ENCODE data around the gene SCFD1.

Gene SCFD1

DNA sequence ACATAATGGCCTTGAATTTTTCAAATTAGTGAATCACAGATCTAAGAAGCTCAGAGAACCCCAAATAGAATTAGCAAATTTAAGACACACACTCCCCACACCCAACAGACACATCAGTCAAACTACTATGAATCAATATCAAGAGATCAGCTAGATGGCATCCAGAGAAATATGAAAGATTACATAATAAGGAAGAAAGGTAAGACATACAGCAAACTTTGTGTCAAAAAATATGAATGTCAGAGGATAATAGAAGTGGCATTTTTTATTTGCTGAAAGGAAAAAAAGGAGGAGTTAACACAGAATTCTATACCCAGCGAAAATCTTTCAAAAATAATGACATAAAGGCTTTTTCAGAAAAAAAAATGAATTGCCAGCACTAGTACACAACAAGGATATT is 141.8 kb downstream of the SCFD1 start:
- no peak for DNase-seq (ENCODE audit: low read depth)
- H3K4me3 ChIP-seq (ENCODE audit: control insufficient read depth, low read depth, low read length): no peak overlapping the region
- TF ChIP-seq, protein P1, sequence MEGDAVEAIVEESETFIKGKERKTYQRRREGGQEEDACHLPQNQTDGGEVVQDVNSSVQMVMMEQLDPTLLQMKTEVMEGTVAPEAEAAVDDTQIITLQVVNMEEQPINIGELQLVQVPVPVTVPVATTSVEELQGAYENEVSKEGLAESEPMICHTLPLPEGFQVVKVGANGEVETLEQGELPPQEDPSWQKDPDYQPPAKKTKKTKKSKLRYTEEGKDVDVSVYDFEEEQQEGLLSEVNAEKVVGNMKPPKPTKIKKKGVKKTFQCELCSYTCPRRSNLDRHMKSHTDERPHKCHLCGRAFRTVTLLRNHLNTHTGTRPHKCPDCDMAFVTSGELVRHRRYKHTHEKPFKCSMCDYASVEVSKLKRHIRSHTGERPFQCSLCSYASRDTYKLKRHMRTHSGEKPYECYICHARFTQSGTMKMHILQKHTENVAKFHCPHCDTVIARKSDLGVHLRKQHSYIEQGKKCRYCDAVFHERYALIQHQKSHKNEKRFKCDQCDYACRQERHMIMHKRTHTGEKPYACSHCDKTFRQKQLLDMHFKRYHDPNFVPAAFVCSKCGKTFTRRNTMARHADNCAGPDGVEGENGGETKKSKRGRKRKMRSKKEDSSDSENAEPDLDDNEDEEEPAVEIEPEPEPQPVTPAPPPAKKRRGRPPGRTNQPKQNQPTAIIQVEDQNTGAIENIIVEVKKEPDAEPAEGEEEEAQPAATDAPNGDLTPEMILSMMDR (IDR thresholded peaks at IDR 0.05; ENCODE audit: control insufficient read depth, insufficient read depth, low read depth, low read length, missing control alignments): no peak

DNA sequence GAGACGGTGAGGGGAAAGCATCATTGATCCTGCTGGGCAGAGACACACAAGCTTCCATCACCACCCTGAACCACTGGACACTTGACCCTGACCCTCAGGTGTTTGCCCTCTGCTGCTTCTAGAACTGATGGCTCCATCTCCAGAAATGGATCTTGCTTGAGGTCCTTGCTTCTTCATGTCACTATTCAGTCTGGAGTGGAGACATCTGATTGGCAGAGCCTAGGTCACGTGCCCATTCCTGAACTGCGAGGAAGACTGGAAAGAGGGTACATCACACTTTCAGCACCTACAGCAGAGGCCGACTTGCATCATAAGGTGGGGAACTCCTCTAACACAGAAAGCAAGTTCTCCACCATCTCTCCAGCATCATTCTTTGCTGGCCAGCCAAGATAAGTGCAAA is 145.5 kb downstream of the SCFD1 start:
- TF ChIP-seq, protein P1 (IDR thresholded peaks at IDR 0.05; ENCODE audit: control insufficient read depth, insufficient read depth, low read depth, low read length, missing control alignments): no peak

DNA sequence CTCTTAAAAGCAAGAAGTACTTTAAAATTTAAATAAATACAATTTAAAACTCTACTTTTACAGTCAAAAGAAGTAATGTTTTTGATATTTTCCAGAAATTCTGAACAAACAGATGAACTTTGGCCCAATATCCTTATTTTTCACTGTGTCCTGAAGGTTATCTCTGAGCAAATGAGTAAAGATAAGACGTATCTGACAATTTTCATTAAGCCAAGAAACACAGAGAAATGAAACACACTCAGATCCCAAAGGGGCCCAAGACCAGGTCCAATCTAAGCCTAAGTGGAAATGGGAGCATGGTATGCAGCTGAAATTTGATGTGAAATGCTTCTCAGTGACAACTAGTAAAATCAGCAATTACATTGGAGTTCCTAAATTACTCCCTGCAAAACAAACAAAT is 146.7 kb downstream of the SCFD1 start:
- TF ChIP-seq, protein P1 (IDR thresholded peaks at IDR 0.05; ENCODE audit: control insufficient read depth, insufficient read depth, low read depth, low read length, missing control alignments): no peak
- no peak overlapping the region for H3K4me3 ChIP-seq (ENCODE audit: control insufficient read depth, low read depth, low read length)

More for the DNA sequence above, 145.5 kb downstream of the SCFD1 start:
- no peak overlapping the region for H3K4me3 ChIP-seq (ENCODE audit: control insufficient read depth, low read depth, low read length)
- no peak for DNase-seq (ENCODE audit: low read depth)

DNA sequence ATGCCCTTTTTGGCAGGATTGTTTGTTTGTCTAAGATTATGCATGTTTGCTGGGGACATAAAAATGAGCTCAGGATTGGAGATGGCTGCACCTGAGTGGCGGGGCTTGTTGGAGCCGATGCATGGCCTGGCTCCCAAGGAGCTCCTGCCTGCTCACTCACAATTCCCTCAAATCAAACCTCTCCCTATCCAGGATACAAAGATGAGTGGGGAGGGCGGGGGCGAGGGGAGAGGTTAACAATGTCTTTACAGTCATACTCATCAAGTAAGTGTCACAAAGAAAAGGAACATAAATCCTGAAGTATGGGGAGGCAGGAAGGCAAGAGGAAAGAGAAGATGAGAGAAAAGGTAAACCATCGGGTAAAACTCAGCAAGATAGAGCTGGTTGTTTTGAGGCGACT is 148.3 kb downstream of the SCFD1 start:
- TF ChIP-seq, protein P1 (IDR thresholded peaks at IDR 0.05; ENCODE audit: control insufficient read depth, insufficient read depth, low read depth, low read length, missing control alignments): no peak
- H3K4me3 ChIP-seq (ENCODE audit: control insufficient read depth, low read depth, low read length): no peak overlapping the region
- no peak for DNase-seq (ENCODE audit: low read depth)

More for the DNA sequence above, 146.7 kb downstream of the SCFD1 start:
- DNase-seq (ENCODE audit: low read depth): no peak

DNA sequence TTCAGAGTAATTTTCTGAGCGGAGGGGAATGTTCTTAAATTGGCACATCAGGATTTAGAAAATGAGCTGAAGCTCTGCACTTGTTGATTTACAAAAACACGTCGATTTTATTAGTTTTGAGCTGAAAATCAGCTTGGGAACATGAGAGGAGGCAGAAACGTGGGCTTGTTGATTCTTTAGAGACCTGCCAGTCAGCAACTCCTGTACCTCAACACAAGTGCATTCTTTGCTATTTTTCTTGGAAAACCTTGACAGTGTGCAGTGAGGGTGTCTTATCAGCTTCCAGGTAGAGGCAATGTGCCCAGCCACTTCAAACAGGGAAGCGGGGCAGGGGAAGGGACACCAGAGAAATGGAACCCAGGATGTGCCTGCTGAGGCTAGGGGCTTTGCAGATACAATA is 149.5 kb downstream of the SCFD1 start:
- TF ChIP-seq, protein P1 (IDR thresholded peaks at IDR 0.05; ENCODE audit: control insufficient read depth, insufficient read depth, low read depth, low read length, missing control alignments): no peak
- no peak overlapping the region for H3K4me3 ChIP-seq (ENCODE audit: control insufficient read depth, low read depth, low read length)
- DNase-seq (ENCODE audit: low read depth): no peak

DNA sequence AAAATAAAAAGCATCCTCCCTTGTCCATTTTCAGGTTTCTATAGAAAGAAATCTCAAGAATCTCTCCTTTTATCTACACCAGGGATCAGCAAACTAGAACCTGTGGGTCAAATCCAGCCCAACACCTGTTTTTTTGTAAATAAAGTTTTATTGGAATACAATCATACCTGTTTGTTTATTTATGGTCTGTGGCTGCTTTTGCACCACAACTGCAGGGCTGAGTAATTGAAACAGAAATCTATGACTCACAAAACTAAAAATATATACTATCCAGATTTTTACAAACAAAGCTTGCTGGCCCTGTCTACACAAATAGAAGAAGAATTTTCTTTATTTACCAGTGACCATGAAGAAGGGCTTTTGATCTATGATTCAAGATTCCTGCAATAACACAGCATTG is 157.1 kb downstream of the SCFD1 start:
- no peak overlapping the region for H3K4me3 ChIP-seq (ENCODE audit: control insufficient read depth, low read depth, low read length)
- TF ChIP-seq, protein P1 (IDR thresholded peaks at IDR 0.05; ENCODE audit: control insufficient read depth, insufficient read depth, low read depth, low read length, missing control alignments): no peak
- no peak for DNase-seq (ENCODE audit: low read depth)

Data from AG09309 (cell line).